Astrocyte (in vitro differentiated cells and primary cell): Measurements from ENCODE around the gene MYOD1.

Source experiments
- CTCF ChIP-seq: IDR thresholded peaks from 2 replicates; pipeline ENCODE4 v1.5.1; 2011; ENCODE audit warnings: low read depth, mild to moderate bottlenecking, inconsistent platforms, low read length, moderate library complexity; ENCODE audit not compliant: insufficient read depth
- EZH2 ChIP-seq: IDR thresholded peaks from 2 replicates; pipeline ENCODE4 v1.6.1; 2012; ENCODE audit warnings: mild to moderate bottlenecking, low read length, inconsistent platforms; ENCODE audit not compliant: insufficient read depth

DNA sequence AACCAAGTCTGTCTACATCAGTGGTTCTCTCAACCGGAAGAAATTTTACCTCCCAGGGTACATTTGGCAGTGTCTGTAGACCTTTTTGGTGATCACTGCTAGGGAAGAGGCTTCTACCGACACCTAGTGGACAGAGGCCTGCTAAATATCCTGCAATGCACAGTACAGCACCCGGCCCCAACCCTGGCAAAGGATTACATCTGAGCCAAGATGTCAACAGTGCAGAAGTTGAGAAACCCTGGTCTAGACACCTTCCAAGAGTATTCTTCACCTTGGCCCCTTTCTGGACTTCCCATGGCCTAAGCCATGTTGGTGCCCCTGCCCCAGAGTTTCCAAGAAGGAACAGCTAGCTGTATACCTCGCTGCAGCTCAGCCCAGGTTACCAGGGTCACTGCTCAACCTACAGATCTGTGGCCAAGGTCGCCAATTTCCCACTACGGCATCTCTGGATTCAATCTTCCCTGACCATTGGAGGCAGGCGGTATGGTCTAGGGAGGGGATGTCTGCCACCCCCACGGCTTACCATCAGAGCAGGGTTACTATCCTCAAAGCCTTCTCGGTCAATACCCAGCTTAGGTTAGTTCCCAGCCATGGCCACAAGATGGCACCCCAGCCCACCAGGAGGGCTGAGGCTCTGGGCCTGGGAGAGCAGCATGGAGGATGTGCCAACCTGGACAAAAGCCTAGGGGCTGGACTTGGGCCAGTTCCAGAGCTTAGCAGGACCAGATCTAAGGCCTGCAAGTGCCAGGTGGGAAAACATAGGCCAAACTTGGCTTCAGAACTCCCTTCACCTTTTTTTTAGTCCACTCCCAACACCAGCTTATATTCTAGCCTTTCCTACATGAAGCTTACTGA, 11.5 kb downstream of the MYOD1 start:
- TF ChIP-seq CTCF (peak; percentile 66), EZH2 (no peak)
